Measurements from ENCODE around the gene RTN4RL1.

DNA sequence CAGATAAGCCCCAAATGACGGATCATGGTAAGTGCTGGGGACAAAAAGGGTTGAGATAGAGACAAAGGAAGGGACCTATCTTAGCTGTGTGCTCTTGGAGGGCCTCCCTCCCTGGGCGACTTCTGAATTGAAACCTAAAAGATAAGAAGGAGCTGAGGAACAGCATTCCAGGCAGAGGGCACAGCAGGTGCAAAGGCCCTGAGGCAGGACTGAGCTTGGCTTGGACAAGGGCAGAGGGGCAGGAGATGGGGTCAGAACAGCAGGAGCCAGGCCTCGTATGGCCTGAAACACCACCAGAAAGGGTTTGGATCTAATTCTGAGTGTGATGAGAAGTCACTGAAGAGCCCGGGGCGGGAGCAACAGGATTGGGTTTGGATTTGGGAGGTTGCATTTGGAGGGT is 75.4 kb downstream of the RTN4RL1 start:
- no peak for TF ChIP-seq POLR2A (conservative IDR thresholded peaks at IDR 0.05)
- TF ChIP-seq IRF2 (CRISPR knock-in tag; IDR thresholded peaks at IDR 0.05), result no peak
- no peak for TF ChIP-seq NFE2 (IDR thresholded peaks at IDR 0.05; ENCODE audit: low read depth)
- TF ChIP-seq, protein P1, sequence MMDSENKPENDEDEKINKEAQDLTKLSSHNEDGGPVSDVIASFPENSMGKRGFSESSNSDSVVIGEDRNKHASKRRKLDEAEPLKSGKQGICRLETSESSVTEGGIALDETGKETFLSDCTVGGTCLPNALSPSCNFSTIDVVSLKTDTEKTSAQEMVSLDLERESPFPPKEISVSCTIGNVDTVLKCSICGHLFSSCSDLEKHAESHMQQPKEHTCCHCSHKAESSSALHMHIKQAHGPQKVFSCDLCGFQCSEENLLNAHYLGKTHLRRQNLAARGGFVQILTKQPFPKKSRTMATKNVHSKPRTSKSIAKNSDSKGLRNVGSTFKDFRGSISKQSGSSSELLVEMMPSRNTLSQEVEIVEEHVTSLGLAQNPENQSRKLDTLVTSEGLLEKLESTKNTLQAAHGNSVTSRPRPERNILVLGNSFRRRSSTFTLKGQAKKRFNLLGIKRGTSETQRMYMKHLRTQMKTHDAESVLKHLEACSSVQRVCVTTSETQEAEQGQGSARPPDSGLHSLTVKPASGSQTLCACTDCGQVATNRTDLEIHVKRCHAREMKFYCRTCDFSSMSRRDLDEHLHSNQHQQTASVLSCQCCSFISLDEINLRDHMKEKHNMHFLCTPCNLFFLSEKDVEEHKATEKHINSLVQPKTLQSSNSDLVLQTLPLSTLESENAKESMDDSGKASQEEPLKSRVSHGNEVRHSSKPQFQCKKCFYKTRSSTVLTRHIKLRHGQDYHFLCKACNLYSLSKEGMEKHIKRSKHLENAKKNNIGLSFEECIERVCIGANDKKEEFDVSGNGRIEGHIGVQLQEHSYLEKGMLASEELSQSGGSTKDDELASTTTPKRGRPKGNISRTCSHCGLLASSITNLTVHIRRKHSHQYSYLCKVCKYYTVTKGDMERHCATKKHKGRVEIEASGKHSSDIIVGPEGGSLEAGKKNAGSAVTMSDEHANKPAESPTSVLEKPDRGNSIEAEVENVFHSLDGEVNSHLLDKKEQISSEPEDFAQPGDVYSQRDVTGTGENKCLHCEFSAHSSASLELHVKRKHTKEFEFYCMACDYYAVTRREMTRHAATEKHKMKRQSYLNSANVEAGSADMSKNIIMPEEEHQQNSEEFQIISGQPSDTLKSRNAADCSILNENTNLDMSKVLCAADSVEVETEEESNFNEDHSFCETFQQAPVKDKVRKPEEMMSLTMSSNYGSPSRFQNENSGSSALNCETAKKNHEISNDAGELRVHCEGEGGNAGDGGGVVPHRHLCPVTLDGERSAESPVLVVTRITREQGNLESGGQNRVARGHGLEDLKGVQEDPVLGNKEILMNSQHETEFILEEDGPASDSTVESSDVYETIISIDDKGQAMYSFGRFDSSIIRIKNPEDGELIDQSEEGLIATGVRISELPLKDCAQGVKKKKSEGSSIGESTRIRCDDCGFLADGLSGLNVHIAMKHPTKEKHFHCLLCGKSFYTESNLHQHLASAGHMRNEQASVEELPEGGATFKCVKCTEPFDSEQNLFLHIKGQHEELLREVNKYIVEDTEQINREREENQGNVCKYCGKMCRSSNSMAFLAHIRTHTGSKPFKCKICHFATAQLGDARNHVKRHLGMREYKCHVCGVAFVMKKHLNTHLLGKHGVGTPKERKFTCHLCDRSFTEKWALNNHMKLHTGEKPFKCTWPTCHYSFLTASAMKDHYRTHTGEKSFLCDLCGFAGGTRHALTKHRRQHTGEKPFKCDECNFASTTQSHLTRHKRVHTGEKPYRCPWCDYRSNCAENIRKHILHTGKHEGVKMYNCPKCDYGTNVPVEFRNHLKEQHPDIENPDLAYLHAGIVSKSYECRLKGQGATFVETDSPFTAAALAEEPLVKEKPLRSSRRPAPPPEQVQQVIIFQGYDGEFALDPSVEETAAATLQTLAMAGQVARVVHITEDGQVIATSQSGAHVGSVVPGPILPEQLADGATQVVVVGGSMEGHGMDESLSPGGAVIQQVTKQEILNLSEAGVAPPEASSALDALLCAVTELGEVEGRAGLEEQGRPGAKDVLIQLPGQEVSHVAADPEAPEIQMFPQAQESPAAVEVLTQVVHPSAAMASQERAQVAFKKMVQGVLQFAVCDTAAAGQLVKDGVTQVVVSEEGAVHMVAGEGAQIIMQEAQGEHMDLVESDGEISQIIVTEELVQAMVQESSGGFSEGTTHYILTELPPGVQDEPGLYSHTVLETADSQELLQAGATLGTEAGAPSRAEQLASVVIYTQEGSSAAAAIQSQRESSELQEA (IDR thresholded peaks at IDR 0.05; ENCODE audit: low read depth), result no peak
- TF ChIP-seq EWSR1 (IDR thresholded peaks at IDR 0.05; ENCODE audit: borderline replicate concordance, low read depth, partially characterized antibody), result no peak
- no peak for TF ChIP-seq CBX8 (IDR thresholded peaks at IDR 0.05; ENCODE audit: borderline replicate concordance, extremely low read depth, low read depth, low read length, poor library complexity, severe bottlenecking)
